Fibroblast of mammary gland (primary cell): Measurements from ENCODE around the gene XNDC1N.
"Not testable (repeated sequence)": the region's sequence is repeated elsewhere in the genome, so short reads cannot be mapped to it uniquely, and the experiment has no call there.

Source experiments
- DNase-seq: peaks from one replicate; pipeline ENCODE4 v3.0.0-alpha.2; 2010; ENCODE audit warnings: low read depth
- H3K4me3 ChIP-seq: 2 replicates; pipeline ENCODE4 v1.5.1; 2011; ENCODE audit warnings: low read depth, mild to moderate bottlenecking, low read length, moderate library complexity; ENCODE audit not compliant: control insufficient read depth
- TF ChIP-seq, protein P1 (sequence below): conservative IDR thresholded peaks from 2 replicates; pipeline ENCODE4 v1.5.1; 2011; ENCODE audit warnings: low read depth, low read length, inconsistent platforms; ENCODE audit not compliant: control insufficient read depth, insufficient read depth

XNDC1N gene

DNA sequence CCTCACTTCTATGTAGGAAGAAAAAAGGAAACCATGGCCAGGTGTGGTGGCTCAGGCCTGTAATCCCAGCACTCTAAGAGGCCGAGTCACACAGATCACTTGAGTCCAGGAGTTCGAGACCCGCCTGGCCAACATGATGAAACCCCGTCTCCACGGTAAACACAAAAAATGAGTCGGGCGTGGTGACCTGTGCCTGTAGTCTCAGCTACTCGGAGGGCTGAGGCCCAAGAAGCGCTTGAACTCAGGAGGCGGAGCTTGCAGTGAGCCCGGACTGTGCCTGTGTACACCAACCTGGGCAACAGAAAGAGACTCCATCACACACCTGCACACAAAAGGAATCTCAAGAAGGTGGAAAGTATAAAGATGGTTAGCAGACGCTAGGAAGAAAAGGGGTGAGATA lies 32.4 kb downstream of the XNDC1N start:
- no peak for DNase-seq
- TF ChIP-seq, protein P1, sequence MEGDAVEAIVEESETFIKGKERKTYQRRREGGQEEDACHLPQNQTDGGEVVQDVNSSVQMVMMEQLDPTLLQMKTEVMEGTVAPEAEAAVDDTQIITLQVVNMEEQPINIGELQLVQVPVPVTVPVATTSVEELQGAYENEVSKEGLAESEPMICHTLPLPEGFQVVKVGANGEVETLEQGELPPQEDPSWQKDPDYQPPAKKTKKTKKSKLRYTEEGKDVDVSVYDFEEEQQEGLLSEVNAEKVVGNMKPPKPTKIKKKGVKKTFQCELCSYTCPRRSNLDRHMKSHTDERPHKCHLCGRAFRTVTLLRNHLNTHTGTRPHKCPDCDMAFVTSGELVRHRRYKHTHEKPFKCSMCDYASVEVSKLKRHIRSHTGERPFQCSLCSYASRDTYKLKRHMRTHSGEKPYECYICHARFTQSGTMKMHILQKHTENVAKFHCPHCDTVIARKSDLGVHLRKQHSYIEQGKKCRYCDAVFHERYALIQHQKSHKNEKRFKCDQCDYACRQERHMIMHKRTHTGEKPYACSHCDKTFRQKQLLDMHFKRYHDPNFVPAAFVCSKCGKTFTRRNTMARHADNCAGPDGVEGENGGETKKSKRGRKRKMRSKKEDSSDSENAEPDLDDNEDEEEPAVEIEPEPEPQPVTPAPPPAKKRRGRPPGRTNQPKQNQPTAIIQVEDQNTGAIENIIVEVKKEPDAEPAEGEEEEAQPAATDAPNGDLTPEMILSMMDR, result no peak
- no peak overlapping the region for H3K4me3 ChIP-seq

DNA sequence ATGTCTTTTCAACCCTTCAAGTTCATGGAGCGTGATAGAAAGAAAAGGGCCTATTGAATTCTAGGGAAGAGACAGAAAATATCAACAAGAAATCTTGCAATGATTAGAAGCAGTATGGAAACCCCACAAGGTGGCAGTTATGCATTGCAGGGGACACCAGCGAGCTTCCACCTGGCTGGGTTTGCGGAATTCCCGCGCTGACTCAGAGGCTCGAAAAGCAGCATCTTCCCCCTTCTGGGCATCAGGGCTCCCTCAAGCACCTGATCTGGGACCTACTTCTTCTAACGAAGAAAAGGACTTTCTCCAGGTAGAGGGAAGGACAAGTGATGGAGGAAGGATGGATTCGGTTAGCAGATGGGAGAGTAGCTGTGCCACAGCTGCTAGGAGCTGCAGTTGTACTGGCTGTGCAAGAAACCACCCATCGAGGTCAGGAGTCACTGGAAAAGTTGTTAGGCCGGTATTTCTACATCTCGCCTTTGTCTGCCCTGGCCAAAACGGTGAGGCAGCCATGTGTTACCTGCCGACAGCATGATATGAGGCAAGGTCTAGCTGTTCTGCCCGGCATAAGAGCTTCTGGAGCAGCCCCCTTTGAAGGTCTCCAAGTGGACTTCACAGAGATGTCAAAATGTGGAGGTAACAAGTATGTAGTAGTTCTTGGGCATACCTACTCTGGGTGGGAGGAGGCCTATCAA lies 39.1 kb downstream of the XNDC1N start:
- DNase-seq, H3K4me3 ChIP-seq: not testable (repeated sequence)

DNA sequence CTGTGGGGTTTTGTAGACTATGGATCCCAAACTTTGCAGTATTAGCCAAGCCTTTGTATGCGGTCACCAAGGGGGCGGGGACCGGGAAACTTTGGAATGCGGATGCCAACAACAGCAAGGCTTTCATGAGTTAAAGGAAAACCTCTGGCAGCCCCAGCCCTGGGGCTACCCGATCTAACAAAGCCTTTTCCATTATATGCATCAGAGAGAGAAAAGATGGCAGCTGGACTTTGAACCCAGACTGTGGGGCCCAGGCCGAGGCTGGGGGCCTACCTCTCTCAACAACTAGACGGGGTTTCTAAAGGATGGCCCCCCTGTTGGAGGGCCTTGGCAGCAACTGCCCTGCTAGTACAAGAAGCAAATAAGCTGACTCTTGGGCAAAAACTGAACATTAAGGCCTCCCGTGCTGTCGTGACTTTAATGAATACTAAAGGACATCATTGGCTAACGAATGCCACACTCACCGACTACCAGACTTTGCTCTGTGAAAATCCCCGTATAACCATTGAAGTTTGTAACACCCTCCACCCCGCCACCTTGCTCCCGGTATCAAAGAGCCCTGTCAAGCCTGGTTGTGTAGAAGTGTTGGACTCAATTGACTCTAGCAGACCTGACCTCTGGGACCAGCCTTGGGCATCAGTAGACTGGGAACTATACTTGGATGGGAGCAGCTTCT lies 39.9 kb downstream of the XNDC1N start:
- not testable (repeated sequence) for DNase-seq, H3K4me3 ChIP-seq

DNA sequence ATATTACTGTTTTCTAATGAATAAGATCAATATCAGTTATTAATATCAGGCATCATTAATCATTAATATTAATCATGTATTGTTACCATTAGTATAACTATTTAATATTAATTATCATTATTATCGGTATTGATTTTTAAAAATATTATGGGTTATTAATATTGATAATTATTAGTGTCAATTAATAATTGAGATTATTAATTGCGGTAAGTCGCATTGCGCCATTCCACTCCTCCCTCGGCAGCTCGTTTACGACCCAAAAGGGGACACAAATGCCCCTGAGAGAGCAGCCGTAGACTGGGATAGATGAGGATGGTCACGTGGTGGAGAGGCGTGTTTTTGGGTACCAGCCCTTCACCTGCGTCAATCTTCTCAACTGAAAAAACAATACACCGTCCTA lies 42.6 kb downstream of the XNDC1N start:
- not testable (repeated sequence) for H3K4me3 ChIP-seq, DNase-seq
